Ascending aorta (tissue), 2 donors: ENCODE results near the gene LDHAL6B. TPM values are rescaled to one million over a fixed set of nuclear protein-coding genes. Genes with fewer than 3 reads are reported as not detected.

Experiments used
- DNase-seq, 2 donors: peaks; one replicate each; pipeline ENCODE4 v3.0.0-alpha.2; 2019; ENCODE audit warnings: low spot score in 2 of 2
- H3K27ac ChIP-seq, 2 donors: fragments of 200-600 bp; sonication (generic); one replicate each; pipeline ENCODE4 v1.5.1; 2016 to 2017; ENCODE audit warnings: mild to moderate bottlenecking in 1 of 2
- H3K27me3 ChIP-seq: fragments of 200-600 bp; sonication (generic); one replicate; pipeline ENCODE4 v1.5.1; 2017
- H3K36me3 ChIP-seq, 2 donors: fragments of 200-600 bp; sonication (generic); one replicate each; pipeline ENCODE4 v1.5.1; 2016
- H3K4me1 ChIP-seq, 2 donors: fragments of 200-600 bp; sonication (generic); one replicate each; pipeline ENCODE4 v1.5.1; 2016 to 2017; ENCODE audit warnings: mild to moderate bottlenecking in 1 of 2
- H3K4me3 ChIP-seq, 2 donors: fragments of 200-600 bp; sonication (generic); one replicate each; pipeline ENCODE4 v1.5.1; 2016 to 2017; ENCODE audit warnings: mild to moderate bottlenecking in 1 of 2
- H3K9me3 ChIP-seq, 2 donors: fragments of 200-600 bp; sonication (generic); one replicate each; pipeline ENCODE4 v1.5.1; 2016
- CTCF ChIP-seq, 3 experiments: fragments of 200-600 bp in 2 of 3; fragments of 450-650 bp in 1 of 3; sonication (generic) in 2 of 3; IDR thresholded peaks; one replicate each; pipeline ENCODE4 v1.5.1; 2016 to 2019; ENCODE audit warnings: antibody characterized with exemption in 3 of 3, mild to moderate bottlenecking in 1 of 3, moderate library complexity in 1 of 3
- intact Hi-C: fragments of 100-400 bp; cut with DNase I; formaldehyde crosslinking; loops from one replicate; pipeline ENCODE4 v1.15.1; 2023
- total RNA-seq: library from RNA; depleted of rRNA; stranded (reverse); fragments of >200 nt; gene quantifications from one replicate; pipeline ENCODE4 v1.1.0, GENCODE V29; 2016

Gene LDHAL6B
- total RNA-seq, 1 donor from 2014 or later = not detected

DNA sequence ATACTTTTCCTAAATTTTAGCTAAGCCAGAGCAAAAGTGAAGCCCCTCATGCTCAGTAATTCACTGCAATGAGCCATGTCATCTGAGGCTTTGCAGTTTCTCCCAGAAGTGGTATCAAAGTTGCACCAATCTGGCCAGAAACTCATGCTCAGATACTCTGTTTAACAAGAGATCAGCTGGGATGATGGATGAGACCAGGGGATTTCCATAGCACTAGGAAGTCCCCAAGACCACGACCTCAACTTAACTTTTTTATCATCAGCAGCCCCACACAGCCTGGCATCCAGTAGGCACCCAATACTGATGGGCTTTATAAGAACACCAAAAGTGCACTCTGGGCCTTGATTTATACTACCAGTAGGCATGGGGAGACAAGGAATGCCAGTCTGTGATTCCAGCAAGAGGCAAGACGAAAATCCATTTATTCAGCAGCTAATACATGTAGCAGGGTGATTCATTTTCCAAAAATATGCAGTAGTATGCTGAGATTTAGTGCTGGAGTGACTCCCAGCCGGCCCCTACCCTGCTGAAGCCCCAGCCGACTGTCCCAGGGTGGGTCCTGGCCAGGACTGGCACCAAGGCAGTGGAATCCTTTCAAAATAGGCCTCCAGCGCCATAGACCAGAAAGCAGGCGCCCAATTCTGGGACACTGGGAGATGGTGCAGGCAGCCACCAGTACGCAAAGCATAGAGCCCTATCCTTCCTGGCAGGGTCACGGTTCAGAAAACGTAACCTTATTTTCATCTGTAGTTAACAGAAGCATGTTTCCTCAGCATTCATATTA, 612 bp upstream of the LDHAL6B start:
- Histone ChIP-seq H3K4me1 (no peaks in the 10 kb centered on the region), H3K27me3 (no peaks in the 10 kb centered on the region), H3K36me3 (peaks cover 76 to 95% of the 10 kb centered on the region in 2 donors), H3K4me3 (no peak overlapping the region), H3K27ac (no peak overlapping the region), H3K9me3 (no peaks in the 10 kb centered on the region)
- TF ChIP-seq CTCF (IDR thresholded peaks at IDR 0.05) = no peak
- DNase-seq = no peak
- intact Hi-C loops = no loop called here

DNA sequence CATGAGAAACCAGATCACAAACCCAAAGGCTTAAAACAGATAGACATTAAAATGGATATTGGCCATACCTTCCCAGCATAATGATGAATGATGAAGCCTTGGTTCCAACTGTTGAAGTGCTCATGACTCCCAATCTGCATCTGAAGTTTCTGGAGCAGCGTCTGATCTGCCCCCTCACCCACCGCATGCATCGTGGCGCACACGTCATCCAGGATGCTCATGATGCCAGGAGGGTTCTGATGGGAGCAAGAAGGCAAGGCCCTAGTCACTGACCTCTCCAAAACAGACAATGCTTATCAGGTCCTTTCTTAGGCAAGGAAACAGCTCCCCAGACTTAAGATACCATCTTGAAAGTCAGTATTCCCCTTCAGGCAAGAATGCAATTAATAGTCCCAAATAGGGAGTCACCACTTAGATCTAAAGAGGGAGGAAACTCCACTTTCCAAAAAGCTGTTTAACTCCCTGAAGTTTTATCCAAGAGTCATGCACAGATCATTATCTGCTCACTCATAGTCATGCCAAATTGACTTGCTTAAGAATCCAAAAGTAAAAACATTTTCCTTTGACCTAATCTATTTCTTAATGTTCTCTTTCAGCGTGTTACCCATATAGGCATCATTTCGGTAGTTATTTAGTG, 2.1 kb downstream of the LDHAL6B start:
- intact Hi-C loops = no loop called here
- Histone ChIP-seq H3K4me3 (no peak overlapping the region), H3K4me1 (no peaks in the 10 kb centered on the region), H3K27me3 (no peaks in the 10 kb centered on the region), H3K9me3 (no peaks in the 10 kb centered on the region), H3K36me3 (peaks cover 65 to 86% of the 10 kb centered on the region in 2 donors), H3K27ac (no peak overlapping the region)
- no peak for TF ChIP-seq CTCF (IDR thresholded peaks at IDR 0.05)
- DNase-seq = no peak

DNA sequence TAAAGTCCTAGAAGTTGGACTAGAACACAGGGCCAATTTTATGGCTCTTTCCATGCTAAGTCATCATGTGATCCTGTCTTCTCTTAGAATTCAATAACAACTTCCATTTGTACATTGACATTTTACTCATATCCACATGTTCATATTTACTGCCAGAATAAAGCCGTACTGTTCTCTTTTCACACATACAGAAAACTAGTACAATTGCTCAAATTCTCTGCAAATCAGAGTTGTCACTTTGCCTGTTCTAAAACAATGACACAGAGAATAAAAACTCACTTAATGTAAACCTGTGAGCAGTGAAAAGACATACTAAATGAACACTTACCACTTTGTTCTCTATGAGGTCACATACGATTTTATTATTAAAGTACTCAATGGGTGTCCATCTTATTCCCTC, 3.5 kb downstream of the LDHAL6B start:
- no peak for TF ChIP-seq CTCF (IDR thresholded peaks at IDR 0.05)
- intact Hi-C loops = no loop called here
- H3K36me3 ChIP-seq = peaks cover 55 to 83% of the 10 kb centered on the region in 2 donors

DNA sequence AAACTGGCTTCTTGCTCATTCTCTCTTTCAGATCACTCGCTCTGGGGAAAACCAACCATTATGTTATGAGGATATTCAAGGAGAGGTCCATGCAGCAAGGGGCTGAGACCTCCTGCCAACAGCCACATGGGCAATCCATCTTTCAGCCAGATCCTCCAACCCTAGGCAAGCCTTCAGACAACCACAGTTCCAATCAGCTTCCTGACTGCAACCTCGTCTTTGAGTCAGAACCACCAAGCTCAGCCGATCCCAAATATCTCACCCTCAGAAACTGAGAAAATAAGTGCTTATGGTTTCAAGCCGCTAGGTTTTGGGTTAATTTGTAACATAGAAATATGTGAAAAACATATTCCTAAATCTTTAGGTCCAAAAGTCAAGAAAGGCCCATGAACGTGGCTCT, 10.3 kb downstream of the LDHAL6B start:
- H3K4me3 ChIP-seq = no peak overlapping the region
- no peak for DNase-seq
- peaks cover 29 to 60% of the 10 kb centered on the region in 2 donors for H3K36me3 ChIP-seq
- no peaks in the 10 kb centered on the region for H3K27me3 ChIP-seq
- H3K27ac ChIP-seq = no peak overlapping the region
- intact Hi-C loops = no loop called here
- H3K4me1 ChIP-seq = peaks cover 0 to 6% of the 10 kb centered on the region in 2 donors
- no peaks in the 10 kb centered on the region for H3K9me3 ChIP-seq
- TF ChIP-seq CTCF (IDR thresholded peaks at IDR 0.05) = no peak

More for the DNA sequence above, 3.5 kb downstream of the LDHAL6B start:
- Histone ChIP-seq H3K4me3 (no peak overlapping the region), H3K27me3 (no peaks in the 10 kb centered on the region), H3K9me3 (no peaks in the 10 kb centered on the region), H3K4me1 (no peaks in the 10 kb centered on the region), H3K27ac (no peak overlapping the region)
- DNase-seq = no peak

GRCh38 chr15:59217876-59218498, 11.3 kb downstream of the LDHAL6B start:
- Histone ChIP-seq H3K9me3 (no peaks in the 10 kb centered on the region), H3K4me3 (no peak overlapping the region), H3K4me1 (peaks cover 0 to 6% of the 10 kb centered on the region in 2 donors), H3K36me3 (peaks cover 21 to 58% of the 10 kb centered on the region in 2 donors), H3K27me3 (no peaks in the 10 kb centered on the region), H3K27ac (peak overlapping the region in 1 of 2 donors; percentile 2)
- intact Hi-C loops = no loop called here
- no peak for TF ChIP-seq CTCF (IDR thresholded peaks at IDR 0.05)
- DNase-seq = no peak
